ENCODE measurements around the gene IFI27L2.

DNA sequence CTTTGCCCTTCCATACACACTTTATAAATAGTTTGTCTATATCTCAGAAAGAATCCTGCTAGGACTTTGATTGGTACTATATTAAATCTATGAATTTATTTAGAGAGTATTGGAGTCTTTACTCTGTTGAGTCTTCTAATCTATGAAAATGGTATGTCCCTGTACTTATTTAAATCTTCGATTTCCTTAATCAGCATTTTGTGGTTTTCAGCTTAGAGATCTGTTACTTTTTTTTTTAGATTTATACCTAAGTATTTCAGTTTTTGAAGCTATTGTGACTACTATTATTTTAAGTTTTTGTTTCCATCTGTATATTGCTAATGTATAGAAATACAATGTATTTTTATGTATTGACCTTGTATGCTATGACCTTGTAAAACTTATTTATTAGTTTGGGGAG lies 13.4 kb upstream of the IFI27L2 start:
- TF ChIP-seq, protein P1, sequence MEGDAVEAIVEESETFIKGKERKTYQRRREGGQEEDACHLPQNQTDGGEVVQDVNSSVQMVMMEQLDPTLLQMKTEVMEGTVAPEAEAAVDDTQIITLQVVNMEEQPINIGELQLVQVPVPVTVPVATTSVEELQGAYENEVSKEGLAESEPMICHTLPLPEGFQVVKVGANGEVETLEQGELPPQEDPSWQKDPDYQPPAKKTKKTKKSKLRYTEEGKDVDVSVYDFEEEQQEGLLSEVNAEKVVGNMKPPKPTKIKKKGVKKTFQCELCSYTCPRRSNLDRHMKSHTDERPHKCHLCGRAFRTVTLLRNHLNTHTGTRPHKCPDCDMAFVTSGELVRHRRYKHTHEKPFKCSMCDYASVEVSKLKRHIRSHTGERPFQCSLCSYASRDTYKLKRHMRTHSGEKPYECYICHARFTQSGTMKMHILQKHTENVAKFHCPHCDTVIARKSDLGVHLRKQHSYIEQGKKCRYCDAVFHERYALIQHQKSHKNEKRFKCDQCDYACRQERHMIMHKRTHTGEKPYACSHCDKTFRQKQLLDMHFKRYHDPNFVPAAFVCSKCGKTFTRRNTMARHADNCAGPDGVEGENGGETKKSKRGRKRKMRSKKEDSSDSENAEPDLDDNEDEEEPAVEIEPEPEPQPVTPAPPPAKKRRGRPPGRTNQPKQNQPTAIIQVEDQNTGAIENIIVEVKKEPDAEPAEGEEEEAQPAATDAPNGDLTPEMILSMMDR (IDR thresholded peaks at IDR 0.05): no peak
- TF ChIP-seq POLR2A (IDR thresholded peaks at IDR 0.05) (no peak), POLR2AphosphoS5 (IDR thresholded peaks at IDR 0.05; ENCODE audit: insufficient read depth in 1 of 2, low read depth in 1 of 2) (no peak)

Data from vagina (tissue), 2 donors.